Neural progenitor cell (in vitro differentiated cells): Measurements from ENCODE around the gene FREM2. TPM values are rescaled to one million over a fixed set of nuclear protein-coding genes. Genes with fewer than 3 reads are reported as not detected.

ENCODE experiments used
- DNase-seq: peaks from one replicate; pipeline ENCODE4 v3.0.0-alpha.2; 2016; ENCODE audit warnings: low spot score
- H2AFZ ChIP-seq: fragments of 200-600 bp; sonication (generic); replicated peaks from 2 replicates; pipeline ENCODE4 v1.6.1; 2016; ENCODE audit warnings: antibody characterized with exemption
- H3F3A ChIP-seq: fragments of 200-600 bp; sonication (generic); 2 replicates; pipeline ENCODE4 v1.6.1; 2016; ENCODE audit warnings: antibody characterized with exemption, low read depth
- H3K27ac ChIP-seq: fragments of 200-600 bp; sonication (generic); 2 replicates; pipeline ENCODE4 v1.5.1; 2016; ENCODE audit warnings: mild to moderate bottlenecking
- H3K27me3 ChIP-seq: fragments of 200-600 bp; sonication (generic); 2 replicates; pipeline ENCODE4 v1.6.1; 2016; ENCODE audit warnings: mild to moderate bottlenecking, moderate library complexity
- H3K36me3 ChIP-seq: fragments of 200-600 bp; sonication (generic); 2 replicates; pipeline ENCODE4 v1.5.1; 2016
- H3K4me1 ChIP-seq: fragments of 200-600 bp; sonication (generic); 2 replicates; pipeline ENCODE4 v1.6.1; 2016; ENCODE audit warnings: mixed run types
- H3K4me2 ChIP-seq: fragments of 200-600 bp; sonication (generic); 2 replicates; pipeline ENCODE4 v1.6.1; 2016
- H3K4me3 ChIP-seq: fragments of 200-600 bp; sonication (generic); 2 replicates; pipeline ENCODE4 v1.5.1; 2016
- H3K79me2 ChIP-seq: fragments of 200-600 bp; sonication (generic); 2 replicates; pipeline ENCODE4 v1.6.1; 2016; ENCODE audit warnings: low read depth
- H3K9ac ChIP-seq: fragments of 200-600 bp; sonication (generic); 2 replicates; pipeline ENCODE4 v1.6.1; 2016
- H3K9me3 ChIP-seq: fragments of 200-600 bp; sonication (generic); 2 replicates; pipeline ENCODE4 v1.5.1; 2016; ENCODE audit warnings: low read depth
- H4K20me1 ChIP-seq: fragments of 200-600 bp; sonication (generic); 2 replicates; pipeline ENCODE4 v1.6.1; 2016; ENCODE audit warnings: low read depth
- H3K27ac Mint-ChIP-seq: 3 replicates; pipeline ENCODE4 v1.8.0; 2021; ENCODE audit warnings: mixed read lengths
- H3K27me3 Mint-ChIP-seq: 2 replicates; pipeline ENCODE4 v1.8.0; 2022; ENCODE audit warnings: low read depth, mild to moderate bottlenecking, inconsistent platforms, moderate library complexity, mixed read lengths; ENCODE audit not compliant: insufficient read depth
- H3K36me3 Mint-ChIP-seq: 3 replicates; pipeline ENCODE4 v1.8.0; 2021; ENCODE audit warnings: mixed read lengths
- H3K4me1 Mint-ChIP-seq: 3 replicates; pipeline ENCODE4 v1.8.0; 2021; ENCODE audit warnings: mixed read lengths
- H3K4me3 Mint-ChIP-seq: 3 replicates; pipeline ENCODE4 v1.8.0; 2021; ENCODE audit warnings: mild to moderate bottlenecking, moderate library complexity, mixed read lengths
- H3K9me3 Mint-ChIP-seq: 3 replicates; pipeline ENCODE4 v1.8.0; 2020; ENCODE audit warnings: mixed read lengths
- EZH2 ChIP-seq: fragments of 200-600 bp; sonication (generic); IDR thresholded peaks from 2 replicates; pipeline ENCODE4 v1.6.1; 2017; ENCODE audit warnings: antibody characterized with exemption, mild to moderate bottlenecking, moderate library complexity
- EZH2phosphoT487 ChIP-seq: fragments of 200-600 bp; sonication (generic); IDR thresholded peaks from 2 replicates; pipeline ENCODE4 v1.6.1; 2017; ENCODE audit warnings: antibody characterized with exemption
- total RNA-seq: library from RNA; depleted of rRNA; stranded (reverse); fragments of >200 nt; gene quantifications from 2 replicates; pipeline ENCODE4 v1.2.3, GENCODE V29; 2015; ENCODE audit warnings: low replicate concordance
- TF ChIP-seq, protein P1 (sequence below): fragments of 200-600 bp; sonication (generic); IDR thresholded peaks from 2 replicates; pipeline ENCODE4 v1.5.1; 2017; ENCODE audit warnings: antibody characterized with exemption, mild to moderate bottlenecking

FREM2 gene
- total RNA-seq, 1 donor from 2014 or later, result 21.3 TPM

DNA sequence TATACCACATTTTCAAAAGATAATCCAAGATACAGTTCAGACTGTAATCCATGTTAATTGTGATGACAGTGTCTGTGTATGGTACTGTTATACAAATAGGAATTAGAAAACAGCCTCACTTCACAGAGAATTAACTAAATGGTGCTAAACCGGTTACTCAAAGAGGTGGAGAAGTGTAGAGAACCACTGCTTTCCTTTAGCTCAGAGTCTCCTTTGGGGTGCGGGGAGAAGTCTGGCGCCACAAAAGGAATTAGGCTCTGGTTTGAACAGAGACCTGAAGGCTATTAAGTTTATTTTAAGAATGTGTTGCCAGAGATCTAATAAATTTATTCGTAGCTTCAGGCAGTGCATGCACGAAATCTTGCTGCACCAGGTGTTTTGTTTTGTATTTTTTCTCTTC lies 65.8 kb downstream of the FREM2 start:
- H4K20me1 ChIP-seq, result no peaks in the 10 kb centered on the region
- Mint-ChIP-seq H3K4me3 (no peak overlapping the region), H3K36me3 (no peaks in the 10 kb centered on the region), H3K27me3 (peaks cover 5% of the 10 kb centered on the region), H3K4me1 (peaks cover 26% of the 10 kb centered on the region), H3K9me3 (no peaks in the 10 kb centered on the region), H3K27ac (no peak overlapping the region)
- H2AFZ ChIP-seq, result no peak overlapping the region
- H3K4me3 ChIP-seq, result no peak overlapping the region
- H3K9me3 ChIP-seq, result no peaks in the 10 kb centered on the region
- TF ChIP-seq EZH2phosphoT487, result no peak
- TF ChIP-seq, protein P1, sequence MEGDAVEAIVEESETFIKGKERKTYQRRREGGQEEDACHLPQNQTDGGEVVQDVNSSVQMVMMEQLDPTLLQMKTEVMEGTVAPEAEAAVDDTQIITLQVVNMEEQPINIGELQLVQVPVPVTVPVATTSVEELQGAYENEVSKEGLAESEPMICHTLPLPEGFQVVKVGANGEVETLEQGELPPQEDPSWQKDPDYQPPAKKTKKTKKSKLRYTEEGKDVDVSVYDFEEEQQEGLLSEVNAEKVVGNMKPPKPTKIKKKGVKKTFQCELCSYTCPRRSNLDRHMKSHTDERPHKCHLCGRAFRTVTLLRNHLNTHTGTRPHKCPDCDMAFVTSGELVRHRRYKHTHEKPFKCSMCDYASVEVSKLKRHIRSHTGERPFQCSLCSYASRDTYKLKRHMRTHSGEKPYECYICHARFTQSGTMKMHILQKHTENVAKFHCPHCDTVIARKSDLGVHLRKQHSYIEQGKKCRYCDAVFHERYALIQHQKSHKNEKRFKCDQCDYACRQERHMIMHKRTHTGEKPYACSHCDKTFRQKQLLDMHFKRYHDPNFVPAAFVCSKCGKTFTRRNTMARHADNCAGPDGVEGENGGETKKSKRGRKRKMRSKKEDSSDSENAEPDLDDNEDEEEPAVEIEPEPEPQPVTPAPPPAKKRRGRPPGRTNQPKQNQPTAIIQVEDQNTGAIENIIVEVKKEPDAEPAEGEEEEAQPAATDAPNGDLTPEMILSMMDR, result no peak
- no peak for TF ChIP-seq EZH2
- H3K4me2 ChIP-seq, result peak overlapping the region; percentile 47
- H3K36me3 ChIP-seq, result no peaks in the 10 kb centered on the region
- no peaks in the 10 kb centered on the region for H3K79me2 ChIP-seq
- peak; percentile 31 for DNase-seq
- no peaks in the 10 kb centered on the region for H3K27me3 ChIP-seq
- no peak overlapping the region for H3K27ac ChIP-seq
- H3K9ac ChIP-seq, result no peak overlapping the region
- peaks cover 35% of the 10 kb centered on the region for H3K4me1 ChIP-seq
- H3F3A ChIP-seq, result no peaks in the 10 kb centered on the region

DNA sequence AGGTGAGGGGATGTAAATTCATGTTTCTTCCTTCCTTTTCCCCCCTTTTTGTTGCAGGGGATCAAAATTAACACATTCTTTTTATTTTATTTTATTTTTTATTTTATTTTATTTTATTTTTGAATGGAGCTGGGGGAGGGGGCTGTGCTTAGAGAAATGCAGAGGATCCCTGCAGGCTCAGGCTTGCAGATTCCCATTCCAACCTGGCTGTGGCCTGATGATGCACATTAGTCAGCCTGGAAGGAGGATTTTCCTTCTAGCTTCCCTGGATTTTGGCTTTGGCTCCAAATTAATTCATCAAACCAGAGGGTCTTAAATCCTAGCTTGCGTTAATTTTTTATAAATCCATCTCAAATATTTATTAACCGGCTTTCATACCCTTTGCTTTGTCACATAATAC lies 67.0 kb downstream of the FREM2 start:
- H4K20me1 ChIP-seq, result no peaks in the 10 kb centered on the region
- H3K4me2 ChIP-seq, result no peak overlapping the region
- peaks cover 5% of the 10 kb centered on the region for H3K27me3 Mint-ChIP-seq
- no peaks in the 10 kb centered on the region for H3K79me2 ChIP-seq
- H3K4me3 ChIP-seq, result no peak overlapping the region
- peaks cover 44% of the 10 kb centered on the region for H3K4me1 ChIP-seq
- peaks cover 7% of the 10 kb centered on the region for H3F3A ChIP-seq
- H3K4me1 Mint-ChIP-seq, result peaks cover 31% of the 10 kb centered on the region
- DNase-seq, result peak; percentile 24
- H3K27ac ChIP-seq, result no peak overlapping the region
- no peaks in the 10 kb centered on the region for H3K9me3 Mint-ChIP-seq
- no peaks in the 10 kb centered on the region for H3K36me3 ChIP-seq
- TF ChIP-seq EZH2phosphoT487 (no peak), EZH2 (no peak)
- TF ChIP-seq, protein P1, result no peak
- no peaks in the 10 kb centered on the region for H3K36me3 Mint-ChIP-seq
- no peak overlapping the region for H3K27ac Mint-ChIP-seq
- H3K9me3 ChIP-seq, result no peaks in the 10 kb centered on the region
- no peak overlapping the region for H2AFZ ChIP-seq
- H3K9ac ChIP-seq, result no peak overlapping the region
- no peak overlapping the region for H3K4me3 Mint-ChIP-seq
- H3K27me3 ChIP-seq, result no peaks in the 10 kb centered on the region

DNA sequence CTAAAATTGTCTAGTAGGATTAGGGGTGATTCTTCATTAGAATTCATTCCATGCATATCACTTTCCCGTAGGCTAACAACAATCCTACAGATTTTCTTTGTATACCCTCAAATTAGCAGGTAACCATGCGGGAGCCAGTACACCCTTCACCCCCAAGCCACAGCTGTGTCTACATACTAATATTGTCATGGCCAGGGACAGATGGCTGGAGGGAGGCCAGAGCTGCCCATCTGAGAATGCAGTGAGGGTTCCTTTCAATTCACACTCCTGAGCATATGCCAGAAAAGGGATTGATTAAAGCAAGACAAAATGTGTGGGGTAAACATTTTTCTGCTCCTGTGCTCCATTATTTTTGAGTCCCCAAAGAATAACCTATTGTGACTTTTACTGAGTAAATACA lies 68.9 kb downstream of the FREM2 start:
- H3K4me1 ChIP-seq, result peaks cover 56% of the 10 kb centered on the region
- Mint-ChIP-seq H3K27ac (no peak overlapping the region), H3K9me3 (no peaks in the 10 kb centered on the region), H3K36me3 (no peaks in the 10 kb centered on the region), H3K4me1 (peaks cover 31% of the 10 kb centered on the region), H3K4me3 (no peak overlapping the region), H3K27me3 (peaks cover 5% of the 10 kb centered on the region)
- H3K9me3 ChIP-seq, result no peaks in the 10 kb centered on the region
- no peak overlapping the region for H2AFZ ChIP-seq
- H3K4me2 ChIP-seq, result no peak overlapping the region
- H3K9ac ChIP-seq, result no peak overlapping the region
- H3K36me3 ChIP-seq, result no peaks in the 10 kb centered on the region
- no peaks in the 10 kb centered on the region for H4K20me1 ChIP-seq
- no peaks in the 10 kb centered on the region for H3K27me3 ChIP-seq
- no peaks in the 10 kb centered on the region for H3K79me2 ChIP-seq
- no peak overlapping the region for H3K4me3 ChIP-seq
- no peak for DNase-seq
- H3K27ac ChIP-seq, result no peak overlapping the region
- H3F3A ChIP-seq, result peaks cover 7% of the 10 kb centered on the region
- TF ChIP-seq, protein P1, result no peak
- TF ChIP-seq EZH2 (no peak), EZH2phosphoT487 (no peak)
